Testis (tissue), 2 donors: ENCODE measurements around the gene LOC101059915.

Experiments used
- CTCF ChIP-seq, 3 experiments: fragments of 450-650 bp in 2 of 3; fragments of 200-600 bp in 1 of 3; sonication (generic) in 1 of 3; IDR thresholded peaks; one replicate each; pipeline ENCODE4 v1.5.1; 2016 to 2019; ENCODE audit warnings: antibody characterized with exemption in 3 of 3, mild to moderate bottlenecking in 2 of 3, moderate library complexity in 1 of 3
- POLR2A ChIP-seq: fragments of 450-650 bp; IDR thresholded peaks from one replicate; pipeline ENCODE4 v1.6.1; 2017; ENCODE audit warnings: antibody characterized with exemption, mild to moderate bottlenecking, moderate library complexity

GRCh38 chrX:71626576-71626975 lies 40.8 kb upstream of the LOC101059915 start:
- TF ChIP-seq CTCF (IDR thresholded peaks at IDR 0.05) (no peak), POLR2A (no peak)
